Tongue (tissue), 2 donors: ENCODE results near the gene DRC7. TPM values are rescaled to one million over a fixed set of nuclear protein-coding genes. Genes with fewer than 3 reads are reported as not detected.
"Not testable (repeated sequence)": the region's sequence is repeated elsewhere in the genome, so short reads cannot be mapped to it uniquely, and the experiment has no call there.

ENCODE experiments used
- DNase-seq: peaks from one replicate; pipeline ENCODE4 v3.0.0-alpha.2; 2015
- total RNA-seq: library from RNA; depleted of rRNA; stranded (reverse); fragments of >200 nt; gene quantifications from one replicate; pipeline ENCODE4 v1.2.3, GENCODE V29; 2014

Gene DRC7
- total RNA-seq, 1 donor from 2014 or later: not detected

- peak; percentile 48 for DNase-seq
Observed at GRCh38 chr16:57735755-57736418, 41.3 kb downstream of the DRC7 start, which contains the start of gene KATNB1. Gene KATNB1, plus strand, starts transcription at chr16:57735770. Its CDS starts 1,474 bp downstream, at chr16:57737244.

DNA sequence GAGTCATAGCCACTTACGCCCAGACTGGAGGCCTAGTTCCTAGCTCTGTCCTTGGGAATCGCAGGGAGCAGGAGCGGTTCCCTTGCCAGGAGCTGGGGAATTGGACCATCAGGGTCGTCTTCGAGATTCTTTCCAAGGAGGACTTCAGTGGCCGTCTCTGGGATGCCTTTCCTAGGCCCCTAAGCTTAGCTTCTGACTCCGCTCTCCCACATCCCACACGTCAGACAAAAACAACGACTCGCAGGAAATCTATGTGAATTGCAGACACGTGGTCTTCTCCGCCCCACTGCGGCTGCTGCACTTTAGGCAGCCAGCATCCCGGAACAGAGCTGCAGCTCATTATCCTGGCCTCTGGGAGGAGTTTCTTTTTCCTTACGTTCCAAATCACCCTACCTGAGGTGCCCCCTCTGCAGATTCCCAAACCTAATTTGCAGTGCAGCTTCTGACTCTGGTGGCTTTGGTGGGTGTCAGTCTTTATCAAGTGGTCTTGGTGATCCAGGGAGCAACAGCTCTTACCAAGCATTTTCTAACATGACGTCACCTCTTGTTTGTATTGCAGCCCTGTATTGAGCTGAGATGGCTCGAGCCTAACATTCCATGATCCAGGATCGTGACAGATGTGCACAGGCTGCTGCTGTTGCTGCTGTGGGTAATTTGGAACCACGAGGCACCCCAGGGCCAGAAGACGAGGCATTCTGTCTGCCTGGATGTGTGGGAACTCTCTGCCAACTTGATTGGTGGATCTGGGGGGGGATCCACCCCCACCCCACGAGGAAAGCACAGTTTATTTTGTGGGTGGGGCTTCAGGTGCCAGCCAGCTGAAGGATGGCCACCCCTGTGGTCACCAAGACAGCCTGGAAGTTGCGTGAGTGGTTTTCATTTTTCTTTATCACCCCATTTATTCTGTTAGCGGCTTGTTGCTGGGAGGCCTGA, 42.1 kb downstream of the DRC7 start:
- DNase-seq: peak; percentile 83

DNA sequence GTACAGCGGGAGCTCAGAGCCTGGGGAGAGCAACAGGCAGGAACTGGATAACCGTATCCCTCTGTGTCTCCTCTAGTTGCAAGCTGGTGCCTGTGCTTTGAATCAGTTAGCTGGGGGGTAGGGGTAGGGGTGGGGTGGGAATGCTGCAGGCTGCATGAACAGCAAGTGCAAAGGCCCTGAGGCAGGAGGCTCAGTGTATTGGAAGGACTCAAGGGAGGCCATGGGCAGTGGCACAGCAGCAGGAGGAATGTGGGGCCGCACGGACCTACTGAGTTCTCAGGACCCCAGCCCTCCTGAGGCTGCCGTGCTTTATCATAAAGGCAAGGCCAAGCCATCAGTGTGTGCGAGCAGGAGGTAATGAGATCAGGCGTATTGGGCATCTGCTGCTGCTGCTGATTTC, 44.2 kb downstream of the DRC7 start:
- DNase-seq: no peak

- no peak for DNase-seq
Observed at GRCh38 chr16:57739756-57740422, 45.3 kb downstream of the DRC7 start.

DNA sequence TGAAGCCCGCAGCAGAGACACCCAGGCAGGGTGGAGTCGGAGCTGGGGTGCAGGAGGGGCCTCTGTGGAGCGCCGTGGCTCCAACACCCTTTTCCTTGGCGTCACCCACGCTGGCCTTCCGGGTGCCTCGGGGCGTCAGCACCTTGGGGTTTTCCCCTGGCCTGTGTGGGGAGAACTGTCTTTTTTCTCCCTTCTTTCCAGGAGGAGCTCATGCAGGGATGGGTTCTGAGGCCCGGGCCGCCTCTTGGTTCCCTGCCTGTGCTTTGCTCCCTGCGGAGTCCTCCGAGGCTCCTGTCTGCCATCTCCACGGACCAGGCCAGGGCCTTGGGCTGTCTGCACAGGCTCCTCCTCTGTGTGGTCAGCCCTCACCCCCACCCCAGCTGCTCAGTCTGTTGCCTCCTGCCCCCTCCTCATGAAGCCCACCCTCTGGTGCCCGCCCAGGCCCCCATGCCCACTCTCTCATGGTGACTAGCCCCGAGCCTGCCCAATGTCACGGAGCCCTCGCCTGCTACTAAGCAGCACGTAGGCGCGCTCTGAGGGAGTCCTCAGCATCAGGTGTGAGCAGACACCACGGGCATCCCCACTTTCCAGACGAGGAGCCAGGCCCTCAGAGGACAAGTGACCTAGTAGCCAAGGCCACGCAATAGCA, 45.9 kb downstream of the DRC7 start:
- DNase-seq: no peak

GRCh38 chr16:57741660-57742191, 47.1 kb downstream of the DRC7 start:
- DNase-seq: peak; percentile 83

- no peak for DNase-seq
Observed at GRCh38 chr16:57742543-57742942, 47.9 kb downstream of the DRC7 start.

DNA sequence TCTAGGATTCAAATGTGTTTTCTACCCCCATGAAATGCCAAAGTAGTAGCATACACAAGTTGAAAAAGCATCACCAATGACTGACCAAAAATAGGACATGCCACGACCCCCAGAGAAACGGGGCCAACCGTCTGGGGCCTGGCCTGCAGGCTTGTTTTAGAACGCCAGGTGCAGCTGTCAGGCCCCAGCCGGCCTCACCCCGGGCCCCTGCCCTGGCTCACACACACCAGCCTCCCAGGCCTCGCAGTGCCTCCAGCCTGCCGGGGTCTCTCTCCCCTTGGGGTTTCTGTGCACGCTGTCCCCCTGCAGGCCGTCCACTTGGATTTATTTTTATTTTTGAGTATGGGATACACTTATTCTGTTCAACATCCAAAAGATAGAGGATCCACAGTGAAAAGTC, 48.9 kb downstream of the DRC7 start:
- peak; percentile 61 for DNase-seq

DNA sequence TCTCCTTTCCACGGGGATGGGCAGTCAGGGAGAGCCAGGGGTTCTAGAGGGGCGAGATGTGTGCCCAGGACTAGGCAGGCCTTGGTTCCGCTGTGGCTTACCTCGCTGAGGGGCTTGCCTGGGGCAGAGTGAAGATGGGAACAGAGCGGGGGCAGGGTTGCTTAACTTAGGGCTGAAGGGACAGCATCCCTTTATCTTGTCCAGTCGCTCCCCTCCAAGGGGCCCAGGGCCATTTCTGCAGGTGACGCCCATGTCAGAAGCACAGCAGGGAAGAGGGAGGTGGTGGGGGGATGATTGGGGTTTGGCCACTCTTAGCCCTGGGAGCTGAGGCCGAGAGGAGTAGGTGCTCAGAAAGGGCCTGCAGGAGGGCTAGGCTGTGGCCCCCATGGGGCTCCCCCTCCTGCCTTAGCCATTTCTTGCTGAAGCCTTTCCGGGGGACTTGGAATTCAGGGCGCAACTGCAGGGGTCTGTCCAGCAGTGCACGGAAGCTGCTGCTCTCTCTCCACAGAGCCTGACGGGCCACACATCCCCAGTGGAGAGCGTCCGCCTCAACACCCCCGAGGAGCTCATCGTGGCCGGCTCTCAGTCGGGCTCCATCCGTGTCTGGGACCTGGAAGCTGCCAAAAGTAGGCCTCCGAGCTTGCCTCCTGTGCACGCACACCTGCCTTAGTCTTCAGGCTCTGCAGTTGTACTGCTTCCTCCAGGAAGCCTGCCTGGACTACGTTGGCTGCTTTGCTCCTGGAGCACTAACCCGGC, 49.5 kb downstream of the DRC7 start:
- no peak for DNase-seq

DNA sequence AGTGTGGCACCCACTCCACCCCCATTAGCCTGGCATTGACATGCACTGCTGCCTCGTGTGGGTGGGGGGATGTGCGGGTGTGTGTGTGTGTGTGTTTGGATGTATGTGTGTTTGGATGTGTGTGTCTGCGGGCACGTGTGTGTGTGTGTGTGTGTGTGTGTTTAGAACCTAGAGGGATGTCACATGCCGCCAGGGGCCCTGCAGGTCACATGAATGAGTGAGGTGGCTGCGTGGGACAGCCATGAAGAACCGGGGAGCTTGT, 50.0 kb downstream of the DRC7 start:
- no peak for DNase-seq

- DNase-seq: no peak
Observed at GRCh38 chr16:57745768-57746167, 51.2 kb downstream of the DRC7 start.

DNA sequence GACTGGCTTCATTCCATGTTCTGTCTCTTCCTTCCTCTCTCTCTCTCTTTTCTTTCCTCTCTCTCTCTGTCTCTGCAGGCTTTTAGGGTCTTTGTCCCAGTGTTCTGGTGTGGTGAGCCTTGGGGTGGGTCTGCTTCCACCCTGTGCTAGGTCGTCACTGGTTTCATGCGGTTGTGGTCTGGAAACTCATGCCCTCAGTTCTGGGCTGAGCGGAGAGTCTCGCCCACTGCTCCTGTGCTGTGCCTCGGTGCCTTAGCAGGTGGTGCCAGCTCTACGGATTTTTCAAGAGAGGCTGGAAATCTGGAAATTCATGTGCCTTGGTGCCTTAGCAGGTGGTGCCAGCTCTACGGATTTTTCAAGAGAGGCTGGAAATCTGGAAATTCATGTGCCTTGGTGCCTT, 51.7 kb downstream of the DRC7 start:
- not testable (repeated sequence) for DNase-seq

GRCh38 chr16:57747091-57747490, 52.5 kb downstream of the DRC7 start:
- no peak for DNase-seq

DNA sequence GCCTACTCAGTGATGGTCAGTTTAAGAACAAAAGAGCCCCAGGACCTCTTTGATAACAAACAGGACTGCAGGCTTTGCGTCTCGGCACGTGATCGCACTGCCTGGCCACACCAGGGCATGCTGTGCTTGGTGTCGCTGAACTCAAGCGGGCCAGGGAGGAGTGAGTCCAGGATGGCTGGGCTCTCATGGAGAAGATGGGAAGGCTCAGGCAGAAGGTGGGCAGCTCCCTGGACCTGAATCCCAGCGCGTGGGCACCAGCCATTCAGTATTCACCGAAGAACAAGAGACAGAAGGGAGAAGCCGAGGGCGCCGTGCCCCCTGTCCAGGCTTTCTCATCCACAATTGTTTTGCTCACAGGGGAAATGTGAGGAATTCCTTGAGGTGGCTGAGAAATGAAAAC, 52.9 kb downstream of the DRC7 start:
- DNase-seq: no peak

- DNase-seq: no peak
Observed at GRCh38 chr16:57747996-57748395, 53.4 kb downstream of the DRC7 start.

- DNase-seq: no peak
Observed at GRCh38 chr16:57748596-57748995, 54.0 kb downstream of the DRC7 start.

DNA sequence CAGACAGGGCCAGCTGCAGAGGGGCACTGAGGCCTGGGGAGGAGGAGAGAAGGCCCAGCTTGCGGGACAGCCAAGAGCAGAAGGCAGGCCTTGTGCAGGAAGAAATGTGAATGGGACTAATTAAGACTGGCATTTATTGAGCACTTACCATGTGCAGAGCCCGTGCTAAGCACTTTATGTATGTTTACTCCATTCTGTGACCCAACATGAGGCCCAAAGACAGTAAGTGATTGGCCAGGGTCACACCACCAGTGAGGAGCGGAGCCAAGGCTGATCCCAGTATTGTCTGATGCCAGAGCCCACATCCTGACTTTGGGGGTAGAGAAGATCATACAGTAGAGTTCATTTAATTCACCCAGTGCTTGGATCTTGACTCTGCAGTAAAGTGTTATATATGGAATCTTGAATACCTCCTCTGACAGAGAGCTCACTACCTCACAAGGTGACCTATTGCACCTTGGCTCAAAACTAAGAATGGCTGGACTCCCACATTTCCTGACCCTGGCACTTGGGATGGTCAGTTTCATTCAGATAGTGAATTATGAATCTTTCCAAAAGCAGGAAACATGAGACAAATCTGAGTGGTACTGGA, 54.6 kb downstream of the DRC7 start:
- no peak for DNase-seq

GRCh38 chr16:57749856-57750452, 55.3 kb downstream of the DRC7 start:
- DNase-seq: no peak

- no peak for DNase-seq
Observed at GRCh38 chr16:57750796-57751538, 56.4 kb downstream of the DRC7 start.
